Breast epithelium (tissue), 3 donors: ENCODE measurements around the gene ZNF865.

ENCODE experiments used
- CTCF ChIP-seq, 3 donors: fragments of 450-650 bp; IDR thresholded peaks; one replicate each; pipeline ENCODE4 v1.5.1; 2016 to 2017; ENCODE audit warnings: antibody characterized with exemption in 3 of 3, mild to moderate bottlenecking in 3 of 3, moderate library complexity in 3 of 3
- POLR2A ChIP-seq: fragments of 450-650 bp; IDR thresholded peaks from one replicate; pipeline ENCODE4 v1.6.1; 2016; ENCODE audit warnings: antibody characterized with exemption, mild to moderate bottlenecking, moderate library complexity

DNA sequence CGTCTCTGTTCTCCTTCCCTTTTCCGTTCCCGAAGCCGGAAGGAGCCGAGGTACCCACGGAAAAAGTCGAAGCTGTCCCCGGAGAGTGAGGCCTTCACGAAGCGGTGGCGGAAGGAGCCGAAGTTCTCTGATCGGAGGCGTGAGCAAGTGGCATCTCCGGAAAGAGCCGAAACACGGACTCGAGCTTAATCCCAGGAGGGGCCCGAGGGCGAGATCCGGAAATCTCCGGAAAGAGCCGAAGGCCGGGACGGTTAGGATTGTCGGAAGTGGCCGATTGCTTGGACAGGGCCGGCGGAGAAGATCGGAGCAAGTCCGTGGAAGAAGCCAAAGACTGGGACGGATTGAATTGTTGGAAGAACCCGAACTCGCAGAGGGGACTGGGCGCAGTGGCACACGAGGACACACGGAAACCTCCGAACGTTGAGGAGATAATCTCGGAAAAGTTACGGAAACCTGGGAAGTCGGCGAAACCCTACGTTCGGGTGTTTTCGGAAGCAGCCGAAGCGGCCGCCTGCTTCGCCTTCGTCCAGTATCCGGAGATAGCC is 48.9 kb downstream of the ZNF865 start:
- TF ChIP-seq CTCF (IDR thresholded peaks at IDR 0.05) (no peak), POLR2A (no peak)
